GM19468 (cell line): ENCODE data around the gene CTTNBP2.

Source experiments
- ATAC-seq: cut with Tn5 transposase; IDR thresholded peaks from one replicate; pipeline ENCODE4 v1.9.1; 2021; ENCODE audit warnings: mild to moderate bottlenecking, moderate library complexity, moderate number of reproducible peaks; ENCODE audit not compliant: unreplicated experiment; ENCODE audit errors: extremely low read depth

CTTNBP2 gene

DNA sequence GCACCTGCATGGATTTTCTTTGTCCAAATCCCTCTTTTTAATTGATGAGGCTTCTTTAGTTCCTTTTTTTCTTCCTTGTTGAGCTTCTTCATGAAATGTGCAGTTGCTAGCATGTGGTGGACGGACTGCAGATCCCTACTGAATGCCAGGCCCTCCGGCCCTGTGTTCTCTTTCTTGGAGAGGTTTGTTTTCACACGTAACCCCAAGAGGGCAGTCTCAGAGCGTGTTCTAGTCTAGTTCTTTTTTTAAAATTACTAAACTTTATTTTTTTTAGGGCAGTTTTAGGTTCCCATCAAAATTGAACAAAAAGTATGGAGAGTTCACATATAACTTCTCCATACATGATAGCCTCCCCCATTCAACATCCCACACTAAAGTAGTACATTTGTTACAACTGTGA lies 203.4 kb downstream of the CTTNBP2 start:
- no peak for ATAC-seq

DNA sequence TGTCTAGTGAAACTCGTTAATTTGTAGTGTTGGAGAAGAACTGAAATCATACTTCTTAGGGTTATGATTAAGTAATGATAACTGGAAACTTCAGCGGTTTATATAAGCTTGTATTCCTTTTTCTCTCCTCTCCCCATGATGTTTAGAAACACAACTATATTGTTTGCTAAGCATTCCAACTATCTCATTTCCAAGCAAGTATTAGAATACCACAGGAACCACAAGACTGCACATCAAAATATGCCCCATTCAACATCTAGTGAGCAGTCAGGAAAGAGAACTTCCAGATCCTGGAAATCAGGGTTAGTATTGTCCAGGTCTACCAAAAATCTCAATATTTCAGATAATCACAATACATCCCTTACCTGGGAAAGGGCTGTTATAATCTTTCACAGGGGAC lies 205.8 kb downstream of the CTTNBP2 start:
- ATAC-seq = no peak

DNA sequence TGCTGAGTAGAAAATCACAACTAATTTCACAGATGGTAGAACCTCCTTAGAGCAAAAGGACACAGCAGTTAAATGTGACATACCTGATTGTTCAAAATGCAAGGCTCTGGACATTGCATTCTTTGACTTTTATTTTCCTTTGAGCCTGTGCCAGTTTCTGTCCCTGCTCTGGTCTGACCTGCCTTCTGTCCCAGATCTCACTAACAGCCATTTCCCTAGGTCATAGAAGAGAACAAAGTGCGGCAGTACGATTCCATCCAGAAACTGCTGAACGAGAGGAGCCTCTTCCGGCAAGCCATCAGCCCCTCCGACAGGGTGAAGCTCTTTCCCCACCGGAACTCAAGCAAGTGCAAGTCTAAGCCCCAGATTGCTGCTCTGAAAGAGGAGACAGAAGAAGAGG lies 206.6 kb downstream of the CTTNBP2 start:
- no peak for ATAC-seq

DNA sequence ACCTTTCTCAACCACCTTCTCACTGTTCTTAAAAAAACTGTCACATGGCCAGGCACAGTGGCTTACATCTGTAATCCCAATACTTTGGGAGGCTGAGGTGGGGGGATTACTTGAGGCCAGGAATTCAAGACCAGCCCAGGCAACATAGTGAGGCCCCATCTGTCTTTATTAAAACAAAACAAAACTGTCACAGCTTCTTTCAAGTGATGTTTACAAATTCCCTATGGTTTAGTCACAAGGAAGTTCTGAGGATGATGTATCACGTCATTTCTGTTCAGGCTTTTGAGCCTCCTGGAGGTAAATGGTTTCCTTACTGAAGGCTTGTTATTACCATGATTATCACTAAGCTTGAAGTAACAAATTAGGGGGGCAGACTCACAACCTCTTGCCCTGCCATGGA lies 207.2 kb downstream of the CTTNBP2 start:
- no peak for ATAC-seq

DNA sequence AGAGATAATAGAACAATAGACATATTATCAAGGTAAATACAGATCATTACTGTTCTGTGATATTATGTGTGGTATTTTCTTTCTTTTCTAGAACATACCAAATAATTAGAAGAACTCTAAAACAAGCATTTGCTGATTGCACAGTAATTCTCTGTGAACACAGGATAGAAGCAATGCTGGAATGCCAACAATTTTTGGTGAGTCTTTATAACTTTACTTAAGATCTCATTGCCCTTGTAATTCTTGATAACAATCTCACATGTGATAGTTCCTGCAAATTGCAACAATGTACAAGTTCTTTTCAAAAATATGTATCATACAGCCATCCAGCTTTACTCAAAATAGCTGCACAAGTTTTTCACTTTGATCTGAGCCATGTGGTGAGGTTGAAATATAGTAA lies 207.9 kb downstream of the CTTNBP2 start:
- ATAC-seq = no peak

DNA sequence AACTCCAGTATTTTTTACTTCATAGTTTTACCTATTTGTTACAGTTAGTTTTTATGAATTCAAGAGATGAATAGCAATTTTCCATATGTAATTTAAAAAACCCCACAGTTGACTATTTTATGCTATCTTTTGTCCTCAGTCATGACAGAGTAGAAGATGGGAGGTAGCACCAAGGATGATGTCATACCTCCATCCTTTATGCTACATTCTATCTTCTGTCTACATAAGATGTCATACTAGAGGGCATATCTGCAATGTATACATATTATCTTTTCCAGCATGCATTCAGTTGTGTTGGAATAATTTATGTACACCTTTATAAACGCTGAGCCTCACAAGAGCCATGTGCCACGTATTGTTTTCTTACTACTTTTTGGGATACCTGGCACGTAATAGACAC lies 209.2 kb downstream of the CTTNBP2 start:
- ATAC-seq = no peak

DNA sequence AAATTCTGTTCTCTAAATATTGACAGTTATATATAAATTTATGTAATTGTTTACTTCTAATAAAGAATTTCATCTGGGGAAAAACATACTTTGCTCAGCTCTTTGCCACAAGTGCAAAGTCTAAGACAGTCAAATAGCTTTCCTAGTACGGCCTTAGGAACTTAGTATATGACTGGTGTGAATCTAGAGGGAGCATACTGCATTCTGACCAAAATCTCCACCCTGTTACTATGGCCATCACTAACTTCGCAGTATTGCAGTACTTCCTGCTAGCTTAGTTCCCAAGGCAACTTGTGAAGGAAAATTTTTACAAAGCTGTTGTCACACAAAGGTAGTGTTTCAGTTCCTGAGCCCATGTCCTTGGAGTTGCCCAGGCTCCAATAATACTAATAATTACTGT lies 211.9 kb downstream of the CTTNBP2 start:
- ATAC-seq = no peak
